SU-DHL-6 (cell line): ENCODE measurements around the gene MAPKAPK2.

Source experiments
- EZH2phosphoT487 ChIP-seq: fragments of 200-600 bp; sonication (generic), shearing (Covaris generic); conservative IDR thresholded peaks from 2 replicates; pipeline ENCODE4 v1.6.1; 2018; ENCODE audit warnings: mild to moderate bottlenecking, antibody characterized with exemption, low read length, moderate library complexity, mixed read lengths
- TF ChIP-seq, protein P1 (sequence below): fragments of 200-600 bp; sonication (generic); IDR thresholded peaks from one replicate; pipeline ENCODE4 v1.5.1; 2017; ENCODE audit warnings: antibody characterized with exemption, mild to moderate bottlenecking, low read length, moderate library complexity; ENCODE audit not compliant: insufficient read depth, poor library complexity, severe bottlenecking

DNA sequence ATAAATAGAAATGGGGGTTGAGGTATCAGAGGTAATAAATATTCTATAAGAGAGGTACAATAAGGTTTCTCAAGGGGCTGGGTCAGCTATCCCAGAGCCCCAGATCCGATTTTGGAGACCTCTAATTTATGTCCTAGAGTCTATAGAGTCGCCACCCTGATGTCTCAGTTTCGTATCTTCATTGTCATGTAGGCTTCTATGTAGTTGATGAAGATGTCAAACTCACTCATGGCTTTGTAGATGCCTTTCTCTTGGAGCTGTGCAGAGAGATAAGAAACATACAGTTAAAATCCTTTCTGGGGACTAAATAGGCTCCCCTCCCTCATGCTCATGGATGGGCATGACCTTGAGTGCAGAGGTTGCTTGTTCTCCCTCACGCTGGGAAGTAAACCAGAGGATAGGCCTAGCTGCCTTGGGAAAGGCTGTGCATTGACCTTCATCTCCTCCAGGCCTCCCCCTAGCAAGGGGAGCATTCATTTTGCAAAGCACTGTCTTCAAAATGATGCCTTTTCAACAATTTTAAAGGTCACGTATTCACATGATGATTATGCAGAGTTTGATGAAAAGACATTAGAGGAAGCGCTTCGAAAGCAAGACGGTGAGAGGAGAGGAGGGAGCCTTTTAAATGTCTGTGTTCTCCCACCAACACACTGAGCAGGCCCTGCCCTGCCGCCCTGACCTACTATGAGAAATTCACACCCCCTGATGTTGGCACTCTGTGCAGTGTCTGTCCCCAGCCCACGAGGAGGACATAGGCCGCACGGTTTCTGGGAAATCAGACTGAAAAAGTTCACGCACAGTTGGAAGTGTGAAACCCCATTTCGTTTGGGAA lies 84.0 kb downstream of the MAPKAPK2 start:
- TF ChIP-seq, protein P1, sequence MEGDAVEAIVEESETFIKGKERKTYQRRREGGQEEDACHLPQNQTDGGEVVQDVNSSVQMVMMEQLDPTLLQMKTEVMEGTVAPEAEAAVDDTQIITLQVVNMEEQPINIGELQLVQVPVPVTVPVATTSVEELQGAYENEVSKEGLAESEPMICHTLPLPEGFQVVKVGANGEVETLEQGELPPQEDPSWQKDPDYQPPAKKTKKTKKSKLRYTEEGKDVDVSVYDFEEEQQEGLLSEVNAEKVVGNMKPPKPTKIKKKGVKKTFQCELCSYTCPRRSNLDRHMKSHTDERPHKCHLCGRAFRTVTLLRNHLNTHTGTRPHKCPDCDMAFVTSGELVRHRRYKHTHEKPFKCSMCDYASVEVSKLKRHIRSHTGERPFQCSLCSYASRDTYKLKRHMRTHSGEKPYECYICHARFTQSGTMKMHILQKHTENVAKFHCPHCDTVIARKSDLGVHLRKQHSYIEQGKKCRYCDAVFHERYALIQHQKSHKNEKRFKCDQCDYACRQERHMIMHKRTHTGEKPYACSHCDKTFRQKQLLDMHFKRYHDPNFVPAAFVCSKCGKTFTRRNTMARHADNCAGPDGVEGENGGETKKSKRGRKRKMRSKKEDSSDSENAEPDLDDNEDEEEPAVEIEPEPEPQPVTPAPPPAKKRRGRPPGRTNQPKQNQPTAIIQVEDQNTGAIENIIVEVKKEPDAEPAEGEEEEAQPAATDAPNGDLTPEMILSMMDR: no peak
- no peak for TF ChIP-seq EZH2phosphoT487
